ENCODE data around the gene NMNAT3.

The NMNAT3 gene

DNA sequence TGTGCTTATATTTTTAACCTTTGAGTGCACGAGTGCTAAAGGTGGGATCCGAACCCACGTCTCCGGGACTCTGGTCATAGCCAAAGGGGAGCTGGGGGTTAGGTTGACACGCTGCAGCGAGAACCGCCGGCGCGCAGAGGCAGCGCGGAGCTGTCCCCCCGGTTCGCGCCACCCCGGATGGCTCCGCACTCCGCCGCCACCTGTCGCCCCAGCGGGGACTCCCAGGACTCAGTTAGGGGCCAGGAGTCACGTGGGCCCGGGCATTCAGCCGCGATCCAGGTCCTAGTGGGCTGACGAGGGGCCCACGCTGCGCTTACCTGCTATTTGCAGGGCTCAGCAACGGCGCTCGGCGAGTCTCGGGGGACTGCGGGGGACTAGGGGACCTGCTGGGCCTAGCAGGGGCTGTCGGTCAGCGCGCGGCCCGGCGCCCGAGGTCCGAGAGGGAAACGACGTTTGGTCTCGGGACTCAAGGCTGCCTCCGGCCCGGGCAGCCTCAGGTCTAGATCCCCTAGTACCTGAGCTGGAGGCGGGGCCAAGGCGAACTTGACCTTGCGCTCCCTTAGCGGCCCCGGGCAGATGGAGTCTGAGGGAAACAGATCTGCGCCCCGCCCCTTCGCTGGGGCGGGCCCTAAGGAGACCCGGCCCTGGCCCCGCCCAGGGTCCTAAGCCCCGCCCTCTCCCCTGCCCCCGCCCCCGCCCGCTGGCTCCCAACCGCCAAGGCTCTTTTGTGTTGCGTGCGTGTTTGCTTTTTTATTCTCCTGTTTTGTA lies at the start of gene NMNAT3:
Gene NMNAT3 (minus strand): TSS at position 585 of the 768 bp plus-strand sequence. CDS start 50,248 bp downstream, outside the sequence.
- DNase-seq: no peak

DNA sequence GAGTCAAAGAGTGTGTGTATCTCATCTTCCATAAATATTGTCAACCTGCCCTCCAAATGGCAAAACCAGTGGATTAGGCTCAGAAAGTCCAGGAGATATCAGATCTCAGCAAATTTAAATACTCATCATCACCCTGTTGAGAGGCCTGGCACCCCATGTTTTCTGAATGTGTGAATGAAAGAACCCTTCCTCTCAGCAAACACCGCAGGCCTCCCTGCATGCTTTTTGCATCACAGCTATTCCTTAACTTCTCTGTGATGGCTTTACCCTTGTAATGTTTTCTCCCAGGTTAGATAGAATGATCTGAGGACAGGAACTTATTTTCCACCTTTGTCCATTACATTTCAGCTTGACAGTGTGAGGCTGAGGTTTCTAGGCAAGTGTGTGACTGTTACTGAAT lies 43.6 kb upstream of the NMNAT3 start:
- no peak for DNase-seq

DNA sequence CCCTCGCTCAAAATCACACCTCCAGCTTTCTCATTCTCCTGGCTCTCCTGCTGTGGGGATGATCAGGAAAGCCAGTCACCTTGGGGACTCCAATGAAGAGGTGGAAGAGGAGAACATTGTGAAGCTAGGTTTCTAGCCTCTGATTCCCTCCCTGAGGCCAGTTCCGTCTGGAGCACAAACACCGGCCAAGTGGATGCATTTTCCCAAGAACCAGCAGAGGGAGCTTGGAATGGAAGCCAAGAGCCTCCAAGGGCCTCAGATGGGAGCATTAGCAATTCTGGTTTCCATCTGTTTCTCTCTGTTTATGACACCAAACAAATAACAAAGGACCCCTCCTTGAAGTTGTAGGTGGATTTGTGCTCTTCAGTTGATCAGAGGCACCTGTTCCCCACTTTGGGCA lies 40.6 kb upstream of the NMNAT3 start:
- DNase-seq: no peak

DNA sequence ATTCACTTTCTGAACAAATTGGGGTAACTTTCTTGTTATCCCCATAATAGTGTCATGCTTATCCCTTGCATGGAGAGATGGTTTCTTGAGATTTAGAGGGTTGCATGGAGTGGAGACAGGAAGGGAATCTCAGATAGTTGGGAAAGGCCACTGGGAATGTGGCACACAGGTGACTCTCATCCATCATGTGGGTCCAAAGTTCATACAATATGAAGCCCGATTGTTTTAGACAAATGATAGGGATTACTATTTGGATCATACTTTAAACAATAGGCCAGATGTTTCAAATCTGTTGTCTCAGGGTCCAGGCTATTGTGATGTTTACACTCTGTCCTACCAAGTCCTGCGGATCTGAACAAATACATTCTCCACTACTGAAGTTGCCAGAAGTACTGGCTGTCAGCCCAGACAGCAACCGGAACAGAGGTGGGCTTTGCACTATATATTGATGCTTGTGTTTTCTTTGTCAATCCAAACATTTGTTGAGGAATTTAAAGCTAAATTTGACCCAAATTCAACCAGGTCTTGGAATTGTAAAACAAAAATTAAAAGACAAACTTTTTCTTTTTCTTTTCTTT lies 39.2 kb upstream of the NMNAT3 start:
- no peak for DNase-seq

DNA sequence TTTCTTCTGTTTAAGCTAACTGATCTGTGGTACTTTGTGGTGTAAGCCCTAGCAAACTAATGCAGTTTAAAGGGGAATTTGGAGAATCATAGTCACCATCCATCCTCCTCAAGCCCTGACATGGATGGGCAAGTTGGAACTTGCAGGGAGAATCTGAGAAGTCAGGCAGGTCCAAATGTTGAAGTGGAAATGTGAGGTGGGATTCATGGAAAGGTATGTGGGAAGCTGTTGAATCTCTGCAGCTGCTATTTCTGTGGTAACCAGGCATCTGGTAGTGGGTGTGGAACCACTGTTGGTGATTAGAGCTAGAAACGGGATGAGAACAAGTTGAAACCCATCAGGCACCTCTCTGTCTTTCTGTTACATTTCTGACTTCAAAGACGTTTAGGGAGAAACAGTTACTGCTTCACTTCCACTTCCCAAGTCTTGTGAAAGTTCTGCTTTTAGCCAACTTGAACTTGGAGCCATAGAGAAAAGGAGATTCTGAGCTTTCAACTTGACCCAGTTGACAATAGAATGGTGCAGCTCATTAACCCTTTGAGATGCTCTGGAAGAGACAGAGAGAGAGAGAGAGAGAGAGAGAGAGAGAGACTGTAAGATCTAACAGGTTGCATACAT lies 38.1 kb upstream of the NMNAT3 start:
- DNase-seq: no peak

DNA sequence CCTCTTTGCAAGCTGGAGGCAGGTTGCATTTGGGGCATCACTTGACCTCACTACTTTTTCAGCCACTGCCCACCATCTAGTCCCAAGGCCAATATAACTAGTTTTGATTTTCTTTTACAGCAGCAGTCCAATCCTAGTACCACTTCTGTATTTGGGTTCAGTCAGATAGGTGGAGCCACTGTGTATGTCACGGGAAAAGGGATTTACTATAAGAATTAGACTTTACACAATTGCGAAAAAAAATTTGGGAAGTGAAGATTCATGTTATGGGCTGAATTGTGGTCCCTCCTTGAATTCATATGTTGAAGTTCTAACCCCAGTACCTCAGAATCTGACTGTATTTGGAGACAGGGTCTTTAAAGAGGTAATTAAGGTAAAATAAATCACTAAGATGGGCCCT lies 37.4 kb upstream of the NMNAT3 start:
- no peak for DNase-seq

DNA sequence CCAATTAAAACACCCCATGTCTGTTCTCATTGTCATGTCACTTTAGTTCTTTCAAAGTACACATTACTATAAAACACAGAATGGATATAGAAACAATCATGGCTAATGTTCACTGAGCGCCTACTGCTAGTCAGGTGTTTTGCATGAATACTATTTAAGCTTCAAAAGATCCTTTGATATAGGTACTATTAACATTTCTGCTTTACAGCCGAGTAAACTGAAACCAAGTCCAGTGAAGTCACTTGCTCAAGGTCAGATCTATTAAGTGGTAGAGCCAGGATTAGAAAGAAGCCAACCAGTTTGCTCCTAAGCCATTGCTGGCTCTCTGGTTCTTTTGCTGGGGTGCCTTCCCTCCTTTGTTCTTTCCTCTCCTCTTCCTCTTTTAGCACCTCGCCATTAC lies 32.4 kb upstream of the NMNAT3 start:
- DNase-seq: peak; percentile 51

DNA sequence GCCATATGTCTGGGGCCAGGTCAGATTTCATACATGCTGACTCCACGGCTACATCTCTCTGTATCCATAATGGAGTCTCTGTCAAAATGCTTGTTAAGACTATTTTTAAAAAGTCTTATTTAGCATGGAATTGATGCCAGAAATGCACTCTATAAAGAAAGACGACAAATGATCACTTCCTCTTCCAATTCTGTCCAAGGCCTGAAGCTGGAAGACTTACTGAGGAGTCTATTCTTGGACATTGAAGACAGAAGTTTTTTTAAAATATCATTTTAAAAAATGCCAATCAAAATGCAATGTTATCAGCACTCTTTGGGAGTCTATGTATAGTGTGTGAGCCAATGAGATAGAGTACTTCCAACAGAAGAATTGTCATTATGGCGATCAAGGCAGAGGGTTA lies 27.9 kb upstream of the NMNAT3 start:
- no peak for DNase-seq

DNA sequence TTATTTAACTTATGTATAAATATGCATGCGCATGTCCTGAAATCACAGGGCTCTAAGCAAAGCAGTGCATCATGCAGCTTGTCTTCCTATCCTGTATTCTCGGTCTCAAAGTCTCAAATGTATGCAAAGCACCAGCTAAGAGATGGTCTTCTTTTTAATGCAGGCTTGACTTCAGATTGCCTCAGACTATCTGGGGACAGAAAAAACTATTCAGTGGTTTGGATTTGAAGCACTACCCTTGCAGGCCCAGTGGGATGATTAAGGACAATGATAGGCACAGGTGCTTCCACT lies 18.5 kb upstream of the NMNAT3 start:
- no peak for DNase-seq

DNA sequence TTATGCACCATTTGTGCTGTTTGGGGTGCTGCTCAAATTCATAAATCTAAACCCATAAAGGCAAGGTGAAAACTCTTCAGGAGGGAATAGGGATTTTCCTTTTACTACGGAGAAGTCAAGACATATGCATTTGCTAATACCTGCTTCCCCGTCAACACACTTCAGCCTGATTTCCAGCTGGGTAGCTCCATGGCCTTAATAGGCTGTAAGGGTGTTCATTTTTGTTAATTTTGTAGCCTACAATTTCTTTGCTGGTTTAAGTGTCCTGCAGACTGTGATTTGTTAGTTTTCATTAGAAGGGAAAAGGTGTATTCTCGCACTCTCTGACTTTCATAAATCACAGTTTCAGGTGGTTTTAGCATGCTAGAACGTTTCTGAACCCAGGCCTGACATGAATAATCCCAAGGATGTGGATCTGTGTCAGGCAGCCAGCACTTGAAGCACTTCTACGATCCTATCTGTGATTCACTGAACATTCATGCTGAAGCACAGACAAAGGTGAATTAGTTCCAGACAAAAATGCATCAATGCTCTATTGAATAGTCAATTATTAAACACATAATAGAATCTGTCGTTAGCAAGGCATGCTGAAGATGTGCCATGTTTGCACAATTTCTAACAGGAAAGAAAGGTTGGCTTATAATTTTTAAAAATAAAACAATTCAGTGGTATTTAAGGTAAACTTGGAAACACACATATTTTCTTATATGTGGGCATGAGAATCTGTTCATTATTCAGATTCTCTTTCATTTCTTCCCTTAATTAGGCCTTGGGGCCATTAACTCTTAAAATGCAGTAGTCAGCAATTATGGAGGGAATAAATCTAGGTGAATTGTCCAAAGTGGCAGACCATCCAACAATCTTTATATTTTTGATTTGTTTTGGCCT lies 17.9 kb upstream of the NMNAT3 start:
- no peak for DNase-seq

DNA sequence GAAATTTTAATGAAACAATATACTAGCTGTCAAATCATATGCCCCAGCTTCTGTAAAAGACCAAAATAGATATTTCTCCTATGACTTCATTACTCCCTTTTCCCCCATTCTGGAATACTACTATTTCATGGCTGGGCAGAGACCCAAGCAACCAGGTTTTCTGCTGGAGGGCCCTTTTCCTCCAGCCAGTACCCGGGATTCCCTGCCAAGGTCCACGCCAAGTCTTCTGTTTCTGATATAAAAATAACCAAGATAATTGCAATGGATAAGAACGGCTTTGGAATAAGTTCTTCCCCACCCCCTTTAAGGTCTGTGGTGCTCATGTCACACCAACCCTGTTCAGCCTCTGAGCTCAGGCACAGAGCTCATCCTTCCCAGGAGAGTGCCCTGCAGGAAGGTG lies 17.2 kb upstream of the NMNAT3 start:
- DNase-seq: no peak

DNA sequence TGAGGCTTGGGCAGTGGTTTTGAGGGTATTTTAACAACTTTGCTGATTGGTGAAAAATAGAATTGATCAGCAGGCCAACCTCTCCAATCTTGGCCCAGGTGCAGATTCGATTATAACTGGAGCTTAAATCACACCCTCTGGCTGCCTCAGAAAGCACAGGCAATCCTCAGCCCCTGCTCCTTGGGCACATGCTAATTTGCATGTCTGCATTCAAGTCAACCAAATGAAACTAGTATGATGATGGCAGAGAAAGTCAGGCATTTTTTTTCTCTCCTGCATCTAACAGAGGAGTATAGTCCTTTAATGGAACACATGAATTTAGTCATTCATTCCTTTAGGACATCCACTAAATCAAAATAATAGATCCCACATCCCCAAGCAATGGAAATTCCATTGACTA lies 16.8 kb upstream of the NMNAT3 start:
- DNase-seq: no peak

DNA sequence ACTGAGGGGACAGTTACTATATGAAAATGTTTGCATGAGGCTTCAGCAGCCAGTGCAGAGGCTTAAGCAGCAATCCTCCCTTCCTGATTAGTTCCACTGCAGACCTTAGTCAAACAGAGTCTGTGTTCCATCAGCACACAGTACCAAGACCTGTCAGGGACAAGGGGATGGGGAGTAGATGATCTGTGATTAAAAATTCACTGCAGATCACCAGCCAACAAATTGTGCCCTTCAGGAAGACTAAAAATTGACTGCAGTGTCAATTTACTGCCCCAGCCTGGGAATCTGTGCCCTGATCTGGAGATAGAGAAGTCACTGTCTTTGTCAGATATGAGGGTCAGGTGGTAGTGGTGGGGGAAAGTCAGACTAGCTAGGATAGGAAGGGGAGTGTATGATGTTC lies 13.8 kb upstream of the NMNAT3 start:
- DNase-seq: no peak

DNA sequence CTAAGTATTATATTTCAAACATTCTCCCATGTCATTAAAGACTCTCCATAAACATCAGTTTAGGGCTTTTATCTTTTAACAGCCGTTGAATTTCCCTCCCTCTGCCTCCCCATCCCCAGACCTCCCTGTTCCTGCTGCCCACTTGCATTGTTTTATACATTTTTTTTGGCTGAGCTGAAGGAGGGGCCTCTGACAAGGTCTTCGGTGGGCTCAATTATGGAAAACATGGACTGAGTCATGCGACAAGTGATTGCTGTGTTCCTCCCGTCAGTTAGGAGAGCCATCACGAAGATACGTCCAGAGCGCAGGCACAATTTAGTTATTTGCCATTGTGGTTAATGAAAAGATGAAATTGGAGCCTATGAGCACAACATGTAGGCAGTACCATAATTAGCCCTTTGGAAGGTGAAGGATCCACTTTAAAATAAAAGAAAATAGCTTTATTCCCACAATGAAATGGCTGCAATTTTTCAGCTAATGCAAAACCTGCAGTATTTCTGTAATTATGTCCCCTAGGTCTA lies 12.0 kb upstream of the NMNAT3 start:
- no peak for DNase-seq

DNA sequence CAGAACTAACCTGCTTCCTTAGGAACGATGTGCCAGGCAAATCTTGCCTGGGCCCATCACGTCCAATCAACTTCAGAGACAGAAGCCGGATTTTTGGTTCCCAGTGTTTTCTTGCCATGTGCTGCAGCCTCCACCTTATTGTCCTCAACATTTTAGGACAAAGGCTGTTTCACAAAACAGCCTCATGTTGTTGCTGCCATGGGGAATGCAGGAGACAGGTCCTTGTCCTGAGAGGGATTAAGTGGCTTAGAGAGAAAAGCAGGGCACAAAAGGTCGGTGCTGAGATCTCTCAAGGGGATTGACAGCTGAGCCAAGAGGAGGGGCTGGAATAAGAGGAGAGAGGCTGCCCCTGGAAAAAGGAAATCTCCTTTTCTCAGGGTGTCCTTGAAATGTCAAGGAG lies 11.3 kb upstream of the NMNAT3 start:
- no peak for DNase-seq

DNA sequence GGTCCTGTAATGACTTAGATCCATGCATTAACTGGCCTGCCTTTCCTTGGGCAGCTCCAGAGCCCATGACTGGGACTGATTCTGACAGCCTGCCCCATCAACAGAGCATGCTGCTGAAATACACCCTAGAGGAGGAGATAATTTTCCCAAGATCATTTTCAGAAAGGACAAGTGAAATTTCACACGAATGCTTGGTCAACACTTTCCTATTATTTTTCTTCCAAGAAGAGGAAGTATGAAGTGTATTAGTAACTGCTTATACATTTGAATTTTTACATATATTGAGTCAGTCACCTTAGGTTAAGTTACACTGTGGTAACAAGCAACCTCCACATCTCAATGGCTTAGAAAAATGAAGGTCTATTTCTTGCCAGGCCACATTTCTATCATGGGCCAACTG lies 9.7 kb upstream of the NMNAT3 start:
- no peak for DNase-seq

DNA sequence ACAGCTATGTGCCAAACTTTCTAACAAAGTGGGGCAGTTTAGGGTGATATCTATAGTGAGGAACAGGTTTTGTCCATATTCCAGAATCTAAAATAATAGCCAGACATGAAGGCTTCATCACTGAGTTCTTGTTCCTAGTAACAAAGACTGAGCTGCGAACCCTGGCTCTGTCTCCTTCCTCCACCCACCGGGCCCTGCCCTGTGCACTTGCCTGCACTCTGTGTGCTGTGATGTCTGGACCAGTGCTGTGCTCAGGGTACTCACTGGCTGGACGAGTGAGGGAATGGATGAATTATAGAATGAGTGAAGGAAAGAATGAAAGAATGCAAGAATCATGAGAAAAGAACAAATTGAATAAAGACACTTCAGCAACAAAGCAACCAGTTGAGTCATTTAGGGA lies 8.9 kb upstream of the NMNAT3 start:
- no peak for DNase-seq

DNA sequence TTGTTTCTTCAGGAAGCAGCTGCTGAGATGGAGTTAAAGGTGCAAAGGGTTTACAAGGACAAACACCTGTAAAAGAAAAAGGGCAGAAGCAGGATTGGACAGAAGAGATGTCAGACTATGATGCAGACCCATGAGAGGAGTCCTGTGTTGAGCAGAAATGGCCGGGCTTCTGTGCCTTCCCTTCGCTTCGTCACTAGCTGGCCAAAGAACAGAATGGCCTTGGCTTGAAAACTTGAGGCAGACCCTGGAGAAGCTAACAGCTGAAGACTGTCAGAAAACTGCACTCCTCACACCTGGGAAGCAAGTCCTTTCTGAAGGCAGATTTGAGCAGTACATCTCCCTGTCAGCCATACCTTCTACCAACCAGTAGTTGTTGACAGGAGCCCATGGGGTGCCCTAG lies 8.4 kb upstream of the NMNAT3 start:
- no peak for DNase-seq

DNA sequence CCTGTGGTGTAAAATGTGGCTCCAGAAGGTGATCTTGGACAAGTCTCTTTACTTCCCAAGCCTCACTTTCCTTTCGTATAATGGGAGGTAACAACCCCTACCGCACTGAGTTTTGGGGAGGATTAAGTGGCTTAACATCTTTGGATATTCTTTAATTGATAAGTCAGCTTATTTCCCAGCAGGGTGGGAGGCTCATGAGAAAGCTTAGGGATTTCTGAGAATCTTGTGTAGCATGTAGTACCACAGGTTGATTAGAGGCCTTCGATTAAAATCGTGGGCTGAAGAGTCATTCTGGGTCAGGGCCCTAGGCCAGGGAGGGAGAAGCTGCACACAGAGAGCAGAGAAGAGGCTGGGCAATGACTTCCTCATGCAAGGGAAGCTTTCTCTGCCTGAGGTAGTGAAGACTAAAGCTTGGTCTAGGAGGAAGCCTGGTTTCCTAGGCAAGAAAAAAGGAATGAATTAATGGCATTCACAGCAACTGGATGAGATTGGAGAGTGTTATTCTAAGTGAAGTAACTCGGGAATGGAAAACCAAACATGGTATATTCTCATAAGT lies 1.5 kb upstream of the NMNAT3 start:
- no peak for DNase-seq

DNA sequence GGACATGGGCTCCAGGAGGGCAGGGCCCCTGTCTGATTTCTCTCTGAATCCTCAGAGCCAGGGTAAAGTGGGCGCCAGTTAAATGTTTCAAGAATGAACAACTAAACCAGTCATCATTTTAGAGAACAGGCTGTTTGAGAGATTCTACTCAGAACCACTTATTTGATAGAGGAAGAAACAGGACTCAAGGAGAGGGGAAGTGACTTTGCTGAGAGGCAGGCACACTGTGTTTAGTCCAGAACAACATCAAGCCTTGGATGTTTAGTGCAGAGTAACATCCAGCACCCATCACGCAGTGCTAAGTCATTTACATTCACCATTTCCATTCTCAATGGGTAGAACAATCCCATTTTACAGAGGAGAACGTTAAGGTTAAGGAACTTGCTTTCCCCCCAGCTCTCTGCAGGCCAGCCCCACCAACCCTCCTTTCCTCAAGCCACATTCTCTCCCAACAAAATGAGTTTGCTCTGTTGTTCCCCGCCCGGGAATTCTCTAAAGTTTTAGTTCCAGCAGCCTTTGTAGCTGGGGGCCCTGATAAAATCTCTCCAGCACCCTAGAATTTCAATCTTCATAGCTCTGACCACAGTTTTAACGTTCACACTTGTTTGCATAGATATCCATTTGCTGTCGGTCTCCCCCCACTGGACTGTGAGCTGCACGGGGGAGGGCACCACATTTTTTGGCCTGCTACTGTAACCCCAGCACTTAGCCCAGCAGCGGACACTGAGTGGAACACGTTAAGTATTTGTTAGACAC lies 962 bp downstream of the NMNAT3 start:
- DNase-seq: no peak

DNA sequence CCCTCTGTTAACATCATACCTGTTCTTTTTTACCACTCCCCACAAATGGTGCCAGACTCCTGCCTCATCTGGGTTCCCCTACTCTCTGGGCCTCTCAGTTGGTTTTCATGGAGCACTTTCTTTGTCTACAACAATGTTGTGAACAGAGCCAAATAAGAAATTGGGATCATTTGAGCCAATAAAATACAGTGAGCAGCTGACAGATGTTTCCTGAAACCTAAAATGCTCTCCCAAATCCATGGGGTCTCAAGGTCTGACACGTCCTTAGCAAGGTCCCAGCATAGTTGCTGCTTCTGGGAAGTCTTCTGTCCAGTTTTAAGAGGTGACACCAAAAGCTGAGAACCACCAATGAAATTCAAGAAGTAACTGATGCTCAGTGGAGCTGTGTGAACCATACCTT lies 1.7 kb downstream of the NMNAT3 start:
- no peak for DNase-seq

DNA sequence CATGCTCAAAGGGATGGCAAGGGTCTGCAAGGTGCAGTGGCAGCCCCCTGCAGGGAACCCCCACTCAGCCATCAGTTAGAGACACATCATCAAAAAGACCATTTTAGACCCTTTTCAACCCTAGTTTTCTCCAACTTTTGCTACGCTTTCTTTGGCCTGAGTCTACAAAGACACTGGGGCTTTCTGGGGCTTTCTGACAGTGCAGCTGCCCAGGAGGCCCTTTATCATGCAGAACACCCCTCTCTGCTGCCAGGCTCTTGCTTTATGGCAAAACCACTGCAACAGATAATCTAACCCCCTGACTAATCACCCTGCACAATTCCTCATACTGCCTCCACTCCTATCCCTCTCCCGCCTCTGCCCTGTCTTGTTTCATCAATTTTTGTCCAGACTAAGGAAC lies 2.4 kb downstream of the NMNAT3 start:
- DNase-seq: no peak

Data from NCI-H1048 (cell line).